ENCODE measurements around the gene HIP1. TPM values are rescaled to one million over a fixed set of nuclear protein-coding genes. Genes with fewer than 3 reads are reported as not detected.

Gene HIP1
- total and polyA plus RNA-seq, 2 of the 13 experiments (the other 11 are each of a cell fraction or from before 2014, with no cell fraction given) = 4.5 to 6.2 TPM

DNA sequence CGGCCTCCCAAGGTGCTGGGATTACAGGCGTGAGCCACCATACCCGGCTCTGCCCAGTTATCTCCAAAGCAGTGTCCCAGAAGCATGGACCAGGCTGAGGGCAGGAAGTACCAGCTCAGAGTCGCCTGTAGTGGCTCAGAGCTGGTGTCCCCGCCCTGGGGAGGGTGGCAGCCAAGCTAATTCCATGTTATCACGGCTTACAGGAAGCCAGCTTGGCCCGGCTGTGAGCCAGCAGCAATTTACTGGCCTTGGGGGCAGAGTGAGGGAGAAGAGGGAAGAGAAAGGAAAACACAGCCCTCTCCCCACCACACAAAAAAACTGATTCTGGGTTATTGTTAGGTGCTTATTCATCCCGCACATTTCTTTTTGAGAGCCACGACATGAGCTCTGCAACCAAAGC lies 88.1 kb downstream of the HIP1 start:
- no peaks in the 10 kb centered on the region for H4K20me1 ChIP-seq (ENCODE audit: insufficient read depth, low read length)
- peak overlapping the region; percentile 76 for H3K4me2 ChIP-seq (ENCODE audit: low read depth, low read length)
- no peak overlapping the region; a peak in 1 of 6 replicates for H3K4me3 ChIP-seq (replicated peaks in 1 of 3; ENCODE audit: insufficient read depth in 1 of 3, low read depth in 2 of 3, low read length in 3 of 3)
- peaks cover 30% of the 10 kb centered on the region for H3K4me1 ChIP-seq (ENCODE audit: insufficient read depth, low read length)
- no peaks in the 10 kb centered on the region for H3K36me3 ChIP-seq (replicated peaks in 1 of 2; ENCODE audit: control insufficient read depth in 1 of 2, insufficient read depth in 2 of 2, low read length in 2 of 2)
- no peaks in the 10 kb centered on the region for H3K79me2 ChIP-seq (ENCODE audit: insufficient read depth, low read length)
- H3K27me3 ChIP-seq (ENCODE audit: control insufficient read depth in 1 of 2, insufficient read depth in 2 of 2, low read length in 2 of 2) = no peaks in the 10 kb centered on the region
- FAIRE-seq (no peak), DNase-seq (ENCODE audit: low spot score) (no peak), ATAC-seq (peak; percentile 54)
- no peaks in the 10 kb centered on the region for H3K9me3 ChIP-seq (ENCODE audit: low read length)
- CTCF ChIA-PET (ENCODE audit: low intra/inter-chr PET ratio, low total read pairs) = interaction anchor here (2.2 kb wide), 1 partner anchor 112 kb away, joined by 7 read pairs; no protein-coding TSS in a partner anchor
- H2AFZ ChIP-seq (ENCODE audit: low read length) = no peak overlapping the region
- intact Hi-C loops (cut with micrococcal nuclease; ENCODE audit: unreplicated experiment) = no loop called here
- 39% methylated on average over 6 of the region's 9 CpGs for WGBS (ENCODE audit: low lambda C conversion rate)
- POLR2A ChIA-PET = no interaction called here
- BruUV-seq (replicated peaks) = no TSS peak
- no peak overlapping the region for H3K9ac ChIP-seq (ENCODE audit: insufficient read depth, low read depth, low read length)
- TF ChIP-seq, protein P1, sequence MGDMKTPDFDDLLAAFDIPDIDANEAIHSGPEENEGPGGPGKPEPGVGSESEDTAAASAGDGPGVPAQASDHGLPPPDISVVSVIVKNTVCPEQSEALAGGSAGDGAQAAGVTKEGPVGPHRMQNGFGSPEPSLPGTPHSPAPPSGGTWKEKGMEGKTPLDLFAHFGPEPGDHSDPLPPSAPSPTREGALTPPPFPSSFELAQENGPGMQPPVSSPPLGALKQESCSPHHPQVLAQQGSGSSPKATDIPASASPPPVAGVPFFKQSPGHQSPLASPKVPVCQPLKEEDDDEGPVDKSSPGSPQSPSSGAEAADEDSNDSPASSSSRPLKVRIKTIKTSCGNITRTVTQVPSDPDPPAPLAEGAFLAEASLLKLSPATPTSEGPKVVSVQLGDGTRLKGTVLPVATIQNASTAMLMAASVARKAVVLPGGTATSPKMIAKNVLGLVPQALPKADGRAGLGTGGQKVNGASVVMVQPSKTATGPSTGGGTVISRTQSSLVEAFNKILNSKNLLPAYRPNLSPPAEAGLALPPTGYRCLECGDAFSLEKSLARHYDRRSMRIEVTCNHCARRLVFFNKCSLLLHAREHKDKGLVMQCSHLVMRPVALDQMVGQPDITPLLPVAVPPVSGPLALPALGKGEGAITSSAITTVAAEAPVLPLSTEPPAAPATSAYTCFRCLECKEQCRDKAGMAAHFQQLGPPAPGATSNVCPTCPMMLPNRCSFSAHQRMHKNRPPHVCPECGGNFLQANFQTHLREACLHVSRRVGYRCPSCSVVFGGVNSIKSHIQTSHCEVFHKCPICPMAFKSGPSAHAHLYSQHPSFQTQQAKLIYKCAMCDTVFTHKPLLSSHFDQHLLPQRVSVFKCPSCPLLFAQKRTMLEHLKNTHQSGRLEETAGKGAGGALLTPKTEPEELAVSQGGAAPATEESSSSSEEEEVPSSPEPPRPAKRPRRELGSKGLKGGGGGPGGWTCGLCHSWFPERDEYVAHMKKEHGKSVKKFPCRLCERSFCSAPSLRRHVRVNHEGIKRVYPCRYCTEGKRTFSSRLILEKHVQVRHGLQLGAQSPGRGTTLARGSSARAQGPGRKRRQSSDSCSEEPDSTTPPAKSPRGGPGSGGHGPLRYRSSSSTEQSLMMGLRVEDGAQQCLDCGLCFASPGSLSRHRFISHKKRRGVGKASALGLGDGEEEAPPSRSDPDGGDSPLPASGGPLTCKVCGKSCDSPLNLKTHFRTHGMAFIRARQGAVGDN (CRISPR knock-in tag; IDR thresholded peaks at IDR 0.05) = peak; percentile 41
- TF ChIP-seq CEBPB (IDR thresholded peaks at IDR 0.05; ENCODE audit: borderline replicate concordance, low read depth, low read length) (no peak), ZNF234 (CRISPR knock-in tag; conservative IDR thresholded peaks at IDR 0.05) (no peak), ELF3 (CRISPR knock-in tag; IDR thresholded peaks at IDR 0.05) (0 out of 2 replicates have a peak, but pooled peaks have one; percentile 23), NCOA5 (CRISPR knock-in tag; IDR thresholded peaks at IDR 0.05) (no peak), GABPA (IDR thresholded peaks at IDR 0.05; ENCODE audit: low read depth, low read length) (no peak), GABPA (CRISPR knock-in tag; IDR thresholded peaks at IDR 0.05; ENCODE audit: low read depth) (no peak), SAP130 (CRISPR knock-in tag; IDR thresholded peaks at IDR 0.05; ENCODE audit: low read depth) (0 out of 2 replicates have a peak, but pooled peaks have one; percentile 39), NBN (conservative IDR thresholded peaks at IDR 0.05) (no peak), KDM1A (CRISPR knock-in tag; IDR thresholded peaks at IDR 0.05) (no peak)
- TF ChIP-seq, protein P2, sequence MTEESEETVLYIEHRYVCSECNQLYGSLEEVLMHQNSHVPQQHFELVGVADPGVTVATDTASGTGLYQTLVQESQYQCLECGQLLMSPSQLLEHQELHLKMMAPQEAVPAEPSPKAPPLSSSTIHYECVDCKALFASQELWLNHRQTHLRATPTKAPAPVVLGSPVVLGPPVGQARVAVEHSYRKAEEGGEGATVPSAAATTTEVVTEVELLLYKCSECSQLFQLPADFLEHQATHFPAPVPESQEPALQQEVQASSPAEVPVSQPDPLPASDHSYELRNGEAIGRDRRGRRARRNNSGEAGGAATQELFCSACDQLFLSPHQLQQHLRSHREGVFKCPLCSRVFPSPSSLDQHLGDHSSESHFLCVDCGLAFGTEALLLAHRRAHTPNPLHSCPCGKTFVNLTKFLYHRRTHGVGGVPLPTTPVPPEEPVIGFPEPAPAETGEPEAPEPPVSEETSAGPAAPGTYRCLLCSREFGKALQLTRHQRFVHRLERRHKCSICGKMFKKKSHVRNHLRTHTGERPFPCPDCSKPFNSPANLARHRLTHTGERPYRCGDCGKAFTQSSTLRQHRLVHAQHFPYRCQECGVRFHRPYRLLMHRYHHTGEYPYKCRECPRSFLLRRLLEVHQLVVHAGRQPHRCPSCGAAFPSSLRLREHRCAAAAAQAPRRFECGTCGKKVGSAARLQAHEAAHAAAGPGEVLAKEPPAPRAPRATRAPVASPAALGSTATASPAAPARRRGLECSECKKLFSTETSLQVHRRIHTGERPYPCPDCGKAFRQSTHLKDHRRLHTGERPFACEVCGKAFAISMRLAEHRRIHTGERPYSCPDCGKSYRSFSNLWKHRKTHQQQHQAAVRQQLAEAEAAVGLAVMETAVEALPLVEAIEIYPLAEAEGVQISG (CRISPR knock-in tag; IDR thresholded peaks at IDR 0.05) = no peak
- TF ChIP-seq, protein P3, sequence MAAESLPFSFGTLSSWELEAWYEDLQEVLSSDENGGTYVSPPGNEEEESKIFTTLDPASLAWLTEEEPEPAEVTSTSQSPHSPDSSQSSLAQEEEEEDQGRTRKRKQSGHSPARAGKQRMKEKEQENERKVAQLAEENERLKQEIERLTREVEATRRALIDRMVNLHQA (CRISPR knock-in tag; IDR thresholded peaks at IDR 0.05) = no peak
- TF ChIP-seq, protein P4, sequence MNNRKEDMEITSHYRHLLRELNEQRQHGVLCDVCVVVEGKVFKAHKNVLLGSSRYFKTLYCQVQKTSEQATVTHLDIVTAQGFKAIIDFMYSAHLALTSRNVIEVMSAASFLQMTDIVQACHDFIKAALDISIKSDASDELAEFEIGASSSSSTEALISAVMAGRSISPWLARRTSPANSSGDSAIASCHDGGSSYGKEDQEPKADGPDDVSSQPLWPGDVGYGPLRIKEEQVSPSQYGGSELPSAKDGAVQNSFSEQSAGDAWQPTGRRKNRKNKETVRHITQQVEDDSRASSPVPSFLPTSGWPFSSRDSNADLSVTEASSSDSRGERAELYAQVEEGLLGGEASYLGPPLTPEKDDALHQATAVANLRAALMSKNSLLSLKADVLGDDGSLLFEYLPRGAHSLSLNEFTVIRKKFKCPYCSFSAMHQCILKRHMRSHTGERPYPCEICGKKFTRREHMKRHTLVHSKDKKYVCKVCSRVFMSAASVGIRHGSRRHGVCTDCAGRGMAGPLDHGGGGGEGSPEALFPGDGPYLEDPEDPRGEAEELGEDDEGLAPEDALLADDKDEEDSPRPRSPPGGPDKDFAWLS (CRISPR knock-in tag; IDR thresholded peaks at IDR 0.05; ENCODE audit: borderline replicate concordance) = no peak
- in situ Hi-C loops (cut with HindIII; ENCODE audit: extremely low pct_ligation_motif_present, low pct_unique_long_range_greater_than_20kb) = no loop called here
- H3K27ac ChIP-seq (ENCODE audit: extremely low read length, insufficient read depth, low read length) = no peak overlapping the region

Measured in HepG2 (cell line).